HG03108 (cell line): ENCODE measurements around the gene NATD1.
"Not testable (repeated sequence)": the region's sequence is repeated elsewhere in the genome, so short reads cannot be mapped to it uniquely, and the experiment has no call there.

Experiments used
- ATAC-seq: cut with Tn5 transposase; IDR thresholded peaks from one replicate; pipeline ENCODE4 v1.9.1; 2021; ENCODE audit warnings: moderate library complexity; ENCODE audit not compliant: unreplicated experiment

Gene NATD1

DNA sequence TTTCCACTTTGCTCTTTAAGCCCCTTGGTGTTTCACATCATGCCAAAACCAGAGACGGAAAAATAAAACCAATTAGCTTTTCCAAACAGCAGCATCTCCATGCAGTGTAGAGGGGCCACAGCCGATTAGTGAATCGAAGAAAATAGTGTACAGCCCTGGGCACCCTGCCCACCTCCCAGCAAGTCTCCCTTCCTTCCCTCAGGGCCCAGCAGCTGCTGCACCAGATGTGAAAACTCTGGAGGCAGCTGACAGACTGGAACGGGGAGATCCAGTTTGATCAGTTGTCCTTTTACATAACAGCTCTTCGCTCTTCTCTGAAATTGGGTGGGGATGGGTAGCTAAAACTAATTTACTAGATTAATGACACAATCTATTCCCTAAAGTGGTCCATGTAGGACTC lies 58.5 kb downstream of the NATD1 start:
- no peak for ATAC-seq

GRCh38 chr17:21194226-21194625 lies 59.0 kb downstream of the NATD1 start:
- ATAC-seq = no peak

- no peak for ATAC-seq
These were observed 60.2 kb downstream of the NATD1 start for GRCh38 chr17:21193031-21193430.

- not testable (repeated sequence) for ATAC-seq
These were observed 60.8 kb downstream of the NATD1 start for GRCh38 chr17:21192414-21192813.

DNA sequence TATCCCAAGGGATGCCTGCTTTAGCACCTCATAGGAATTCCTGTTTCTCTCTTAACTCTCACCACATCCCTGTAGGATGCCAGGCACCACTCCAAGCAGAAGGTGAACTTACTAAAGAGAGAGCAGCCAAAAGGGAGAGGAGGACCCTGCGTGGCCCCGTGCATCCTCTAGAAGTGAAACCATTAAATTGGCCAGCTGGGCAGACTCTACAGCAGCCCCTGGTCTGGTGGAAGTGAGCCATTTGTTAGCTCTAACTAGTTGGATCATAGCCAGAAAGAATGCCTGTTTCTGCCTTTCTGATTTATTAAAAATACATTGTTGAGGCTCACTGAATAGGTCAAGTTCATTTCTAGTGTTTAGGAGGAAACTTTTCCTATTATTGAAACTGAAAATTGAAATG lies 61.5 kb downstream of the NATD1 start:
- ATAC-seq = no peak

DNA sequence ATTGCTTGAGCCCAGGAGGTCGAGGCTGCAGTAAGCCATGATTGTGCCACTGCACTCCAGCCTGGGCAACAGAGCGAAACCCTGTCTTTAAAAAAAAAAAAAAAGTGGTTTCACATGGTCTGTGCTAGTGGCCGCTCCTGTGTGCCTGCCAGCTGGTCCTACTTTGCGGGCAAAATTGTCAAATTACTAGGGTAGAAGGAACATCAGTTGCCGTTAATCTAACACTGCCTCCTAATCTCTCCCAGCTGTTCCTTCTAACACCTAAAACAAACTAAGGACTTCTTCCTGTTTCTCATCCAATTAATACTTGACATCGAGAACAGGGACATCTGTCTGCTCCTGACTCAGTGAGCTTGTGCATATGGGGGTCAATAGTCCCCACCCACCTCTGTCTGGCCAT lies 63.1 kb downstream of the NATD1 start:
- ATAC-seq = no peak

GRCh38 chr17:21189361-21189760 lies 63.8 kb downstream of the NATD1 start:
- ATAC-seq = no peak
